Stomach (tissue), 9 donors: Measurements from ENCODE around the gene NCAPD3. TPM values are rescaled to one million over a fixed set of nuclear protein-coding genes. Genes with fewer than 3 reads are reported as not detected.

Experiments used
- DNase-seq, 2 donors: peaks; one replicate each; pipeline versions ENCODE4 v3.0.0 to v3.0.0-alpha.2; 2013 to 2019
- H3K27ac ChIP-seq, 5 donors: fragments of 200-600 bp in 4 of 5; sonication (generic) in 4 of 5; one replicate each; pipeline ENCODE4 v1.5.1; 2013 to 2019; ENCODE audit warnings: mild to moderate bottlenecking in 1 of 5, moderate library complexity in 1 of 5
- H3K27me3 ChIP-seq, 3 donors: fragments of 200-600 bp; sonication (generic); one replicate each; pipeline ENCODE4 v1.5.1; 2017 to 2019; ENCODE audit warnings: mixed run types in 1 of 3
- H3K36me3 ChIP-seq, 4 donors: fragments of 200-600 bp; sonication (generic); 1 replicate in 3 of 4; 2 replicates in 1 of 4; pipeline ENCODE4 v1.5.1; 2016 to 2019
- H3K4me1 ChIP-seq, 4 donors: fragments of 200-600 bp; sonication (generic); one replicate each; pipeline ENCODE4 v1.5.1; 2016 to 2019
- H3K4me3 ChIP-seq, 4 donors: fragments of 200-600 bp; sonication (generic) in 3 of 4; one replicate each; pipeline ENCODE4 v1.5.1; 2016 to 2019; ENCODE audit warnings: mild to moderate bottlenecking in 1 of 4
- H3K9me3 ChIP-seq, 4 donors: fragments of 200-600 bp; sonication (generic); one replicate each; pipeline ENCODE4 v1.5.1; 2016 to 2019
- CTCF ChIP-seq, 7 experiments: fragments of 450-650 bp in 4 of 7; fragments of 200-600 bp in 3 of 7; sonication (generic) in 3 of 7; IDR thresholded peaks; one replicate each; pipeline ENCODE4 v1.5.1; 2016 to 2019; ENCODE audit warnings: antibody characterized with exemption in 7 of 7, control low read depth in 2 of 7, mild to moderate bottlenecking in 1 of 7
- EP300 ChIP-seq: sonication (generic); formaldehyde crosslinking; IDR thresholded peaks from one replicate; pipeline ENCODE4 v1.6.1; 2017; ENCODE audit warnings: antibody characterized with exemption
- POLR2A ChIP-seq, 4 donors: fragments of 450-650 bp; IDR thresholded peaks; one replicate each; pipeline ENCODE4 v1.6.1; 2016; ENCODE audit warnings: antibody characterized with exemption in 4 of 4, control low read depth in 2 of 4, mild to moderate bottlenecking in 1 of 4, moderate library complexity in 1 of 4
- POLR2AphosphoS5 ChIP-seq, 3 donors: sonication (generic); formaldehyde crosslinking; IDR thresholded peaks; one replicate each; pipeline ENCODE4 v1.6.1; 2016; ENCODE audit warnings: antibody characterized with exemption in 3 of 3
- WGBS, 5 donors: extraction: QIAGEN DNeasy Blood & Tissue Kit in 3 of 5; methylation state at CpG; one replicate each; pipeline versions ENCODE4 v1.1.5 to v1.1.7; 2013 to 2018; 5-methylcytosine and 5-hydroxymethylcytosine counted together
- intact Hi-C: fragments of 100-400 bp; cut with DNase I; formaldehyde crosslinking; loops from one replicate; pipeline ENCODE4 v1.15.1; 2023; ENCODE audit warnings: low total_unique reads
- polyA plus RNA-seq, 3 donors: library from polyadenylated mRNA; stranded (reverse); fragments of 200-250 nt; gene quantifications; one replicate each; pipeline ENCODE4 v1.2.3, GENCODE V29; 2013
- total RNA-seq, 5 donors: library from RNA; depleted of rRNA; stranded (reverse); fragments of >200 nt; gene quantifications; one replicate each; pipeline versions ENCODE4 v1.1.0 to v1.2.3, GENCODE V29; 2014 to 2016
- donor health status: healthy with polysubstance abuse.
- donor health status: Bipolar disorder and iron deficiency.
- donor health status: healthy.

NCAPD3 gene
- total and polyA plus RNA-seq, 8 donors, result 3.3 to 27.8 (median 10.2) TPM

GRCh38 chr11:134266440-134266839 is 42.7 kb upstream of the NCAPD3 start:
- Histone ChIP-seq H3K36me3 (peaks cover 17 to 40% (median 38%) of the 10 kb centered on the region in 4 donors), H3K9me3 (no peaks in the 10 kb centered on the region), H3K4me1 (peaks cover 0 to 10% (median 4%) of the 10 kb centered on the region in 4 donors), H3K27ac (no peak overlapping the region), H3K4me3 (no peak overlapping the region), H3K27me3 (peaks cover 0 to 19% (median 0%) of the 10 kb centered on the region in 3 donors)
- 77 to 84% (median 81%) methylated on average over 5 of the region's 5 CpGs for WGBS, 5 donors
- intact Hi-C loops, result no loop called here
- DNase-seq, result no peak
- TF ChIP-seq EP300, result no peak
- no peak for TF ChIP-seq POLR2AphosphoS5 (IDR thresholded peaks at IDR 0.05)
- no peak for TF ChIP-seq CTCF (IDR thresholded peaks at IDR 0.05)
- no peak for TF ChIP-seq POLR2A (IDR thresholded peaks at IDR 0.05)

GRCh38 chr11:134264966-134265764 is 41.4 kb upstream of the NCAPD3 start:
- Histone ChIP-seq H3K4me3 (no peak overlapping the region), H3K27me3 (peaks cover 0 to 6% (median 0%) of the 10 kb centered on the region in 3 donors), H3K27ac (no peak overlapping the region), H3K4me1 (peaks cover 0 to 10% (median 4%) of the 10 kb centered on the region in 4 donors), H3K9me3 (no peaks in the 10 kb centered on the region), H3K36me3 (peaks cover 21 to 53% (median 51%) of the 10 kb centered on the region in 4 donors)
- no peak for DNase-seq
- intact Hi-C loops, result no loop called here
- 90 to 95% (median 92%) methylated on average over 7 of the region's 7 CpGs for WGBS, 5 donors
- TF ChIP-seq CTCF (IDR thresholded peaks at IDR 0.05), result no peak
- no peak for TF ChIP-seq POLR2A (IDR thresholded peaks at IDR 0.05)
- no peak for TF ChIP-seq EP300
- no peak for TF ChIP-seq POLR2AphosphoS5 (IDR thresholded peaks at IDR 0.05)

GRCh38 chr11:134261626-134262488 is 38.1 kb upstream of the NCAPD3 start:
- H3K4me3 ChIP-seq, result no peak overlapping the region
- 85 to 91% (median 89%) methylated on average over 14 of the region's 14 CpGs for WGBS, 5 donors
- TF ChIP-seq POLR2AphosphoS5 (IDR thresholded peaks at IDR 0.05) (no peak), CTCF (IDR thresholded peaks at IDR 0.05) (peak in 4 of 7 experiments; percentile 17 to 39 (median 31)), POLR2A (IDR thresholded peaks at IDR 0.05) (no peak), EP300 (no peak)
- H3K4me1 ChIP-seq, result peaks cover 0 to 6% (median 3%) of the 10 kb centered on the region in 4 donors
- peak in 1 of 2 donors; percentile 39 for DNase-seq
- intact Hi-C loops, result no loop called here
- no peaks in the 10 kb centered on the region for H3K9me3 ChIP-seq
- peaks cover 39 to 86% (median 84%) of the 10 kb centered on the region in 4 donors for H3K36me3 ChIP-seq
- no peak overlapping the region for H3K27ac ChIP-seq
- H3K27me3 ChIP-seq, result no peaks in the 10 kb centered on the region

- 92 to 96% (median 94%) methylated on average over 16 of the region's 16 CpGs for WGBS, 5 donors
- TF ChIP-seq POLR2A (IDR thresholded peaks at IDR 0.05), result no peak
- TF ChIP-seq CTCF (IDR thresholded peaks at IDR 0.05), result no peak
- TF ChIP-seq POLR2AphosphoS5 (IDR thresholded peaks at IDR 0.05), result no peak
- no peak for TF ChIP-seq EP300
- Histone ChIP-seq H3K4me3 (no peak overlapping the region), H3K9me3 (no peaks in the 10 kb centered on the region), H3K36me3 (peaks cover 39 to 90% (median 86%) of the 10 kb centered on the region in 4 donors), H3K4me1 (peaks cover 0 to 6% (median 0%) of the 10 kb centered on the region in 4 donors), H3K27ac (no peak overlapping the region), H3K27me3 (no peaks in the 10 kb centered on the region)
- DNase-seq, result no peak
- intact Hi-C loops, result no loop called here
Measured at GRCh38 chr11:134260983-134261382, 37.2 kb upstream of the NCAPD3 start.
